ENCODE measurements around the gene PHYKPL.

DNA sequence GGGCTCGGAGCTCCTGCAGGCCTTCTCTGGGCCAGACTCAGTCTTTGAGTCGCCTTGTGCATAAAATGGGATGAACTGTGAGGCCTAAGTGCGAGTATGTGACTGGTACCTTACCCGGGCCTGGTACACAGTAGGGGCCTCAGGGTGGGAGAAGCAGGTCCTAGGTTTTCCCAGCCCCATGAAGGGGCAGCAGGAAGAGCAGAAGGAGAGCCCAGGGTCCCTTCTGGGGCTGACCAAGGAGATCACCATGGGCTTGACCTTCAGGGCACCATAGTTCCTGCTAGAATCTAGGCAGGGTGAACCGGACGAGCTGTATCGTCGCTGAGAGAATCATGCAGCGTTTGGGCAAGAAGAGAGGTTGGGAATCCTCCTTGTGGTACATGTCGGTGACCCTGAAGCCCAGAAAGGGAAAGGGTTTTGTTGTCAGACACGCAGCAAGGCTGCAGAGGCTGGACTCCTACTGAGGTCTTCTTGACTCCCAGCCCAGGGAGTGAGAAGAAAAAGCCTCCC lies 373 bp upstream of the PHYKPL start:
- TF ChIP-seq, protein P1, sequence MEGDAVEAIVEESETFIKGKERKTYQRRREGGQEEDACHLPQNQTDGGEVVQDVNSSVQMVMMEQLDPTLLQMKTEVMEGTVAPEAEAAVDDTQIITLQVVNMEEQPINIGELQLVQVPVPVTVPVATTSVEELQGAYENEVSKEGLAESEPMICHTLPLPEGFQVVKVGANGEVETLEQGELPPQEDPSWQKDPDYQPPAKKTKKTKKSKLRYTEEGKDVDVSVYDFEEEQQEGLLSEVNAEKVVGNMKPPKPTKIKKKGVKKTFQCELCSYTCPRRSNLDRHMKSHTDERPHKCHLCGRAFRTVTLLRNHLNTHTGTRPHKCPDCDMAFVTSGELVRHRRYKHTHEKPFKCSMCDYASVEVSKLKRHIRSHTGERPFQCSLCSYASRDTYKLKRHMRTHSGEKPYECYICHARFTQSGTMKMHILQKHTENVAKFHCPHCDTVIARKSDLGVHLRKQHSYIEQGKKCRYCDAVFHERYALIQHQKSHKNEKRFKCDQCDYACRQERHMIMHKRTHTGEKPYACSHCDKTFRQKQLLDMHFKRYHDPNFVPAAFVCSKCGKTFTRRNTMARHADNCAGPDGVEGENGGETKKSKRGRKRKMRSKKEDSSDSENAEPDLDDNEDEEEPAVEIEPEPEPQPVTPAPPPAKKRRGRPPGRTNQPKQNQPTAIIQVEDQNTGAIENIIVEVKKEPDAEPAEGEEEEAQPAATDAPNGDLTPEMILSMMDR (IDR thresholded peaks at IDR 0.05), result no peak
- TF ChIP-seq EP300 (IDR thresholded peaks at IDR 0.05), result no peak
- TF ChIP-seq POLR2A (IDR thresholded peaks at IDR 0.05), result no peak
